Osteoblast (primary cell): ENCODE data around the gene DUOX1. TPM values are rescaled to one million over a fixed set of nuclear protein-coding genes. Genes with fewer than 3 reads are reported as not detected.
A peak's percentile ranks its signal among the peaks of the same experiment; 100 is the strongest.

Experiments
- DNase-seq: peaks from one replicate; pipeline ENCODE4 v3.0.0; 2011; ENCODE audit warnings: low spot score, mixed read lengths; ENCODE audit not compliant: insufficient read length; ENCODE audit errors: missing footprints
- H2AFZ ChIP-seq: 2 replicates; pipeline ENCODE4 v1.6.0; 2011; ENCODE audit warnings: mild to moderate bottlenecking, low read length
- H3K27ac ChIP-seq: 2 replicates; pipeline ENCODE4 v1.5.1; 2011; ENCODE audit warnings: mild to moderate bottlenecking, low read depth, low read length, moderate library complexity
- H3K27me3 ChIP-seq: 2 replicates; pipeline ENCODE4 v1.6.0; 2012; ENCODE audit warnings: mild to moderate bottlenecking, control low read depth, inconsistent platforms, low read length, moderate library complexity; ENCODE audit not compliant: insufficient read depth
- H3K36me3 ChIP-seq: 2 replicates; pipeline ENCODE4 v1.5.1; 2011; ENCODE audit warnings: mild to moderate bottlenecking, low read length, control low read depth, moderate library complexity; ENCODE audit not compliant: insufficient read depth
- H3K4me1 ChIP-seq: 2 replicates; pipeline ENCODE4 v1.5.1; 2011; ENCODE audit warnings: mild to moderate bottlenecking, low read length, control low read depth, moderate library complexity; ENCODE audit not compliant: insufficient read depth
- H3K4me2 ChIP-seq: 2 replicates; pipeline ENCODE4 v1.6.0; 2011; ENCODE audit warnings: mild to moderate bottlenecking, low read length; ENCODE audit not compliant: insufficient read depth
- H3K4me3 ChIP-seq: fragments of 200-600 bp; sonication (generic); 3 replicates; pipeline ENCODE4 v1.5.1; 2012; ENCODE audit warnings: mild to moderate bottlenecking, low read length, inconsistent platforms; ENCODE audit not compliant: insufficient read depth
- H3K79me2 ChIP-seq: 2 replicates; pipeline ENCODE4 v1.6.0; 2012; ENCODE audit warnings: mild to moderate bottlenecking, low read length, control low read depth, inconsistent platforms; ENCODE audit not compliant: insufficient read depth
- H3K9me3 ChIP-seq: 2 replicates; pipeline ENCODE4 v1.5.1; 2011; ENCODE audit warnings: low read depth, low read length, control low read depth
- H4K20me1 ChIP-seq: 2 replicates; pipeline ENCODE4 v1.6.0; 2012; ENCODE audit warnings: mild to moderate bottlenecking, low read length, control low read depth; ENCODE audit not compliant: insufficient read depth
- CTCF ChIP-seq: IDR thresholded peaks from 2 replicates; pipeline ENCODE4 v1.5.1; 2011; ENCODE audit warnings: mild to moderate bottlenecking, low read depth, low read length, moderate library complexity; ENCODE audit errors: extremely low read depth
- total RNA-seq: library from RNA; depleted of rRNA; stranded (reverse); fragments of >200 nt; gene quantifications from 2 replicates; pipeline ENCODE4 v1.2.3, GENCODE V29; 2012

DUOX1 gene
- total RNA-seq, 1 donor = under 0.01 TPM

DNA sequence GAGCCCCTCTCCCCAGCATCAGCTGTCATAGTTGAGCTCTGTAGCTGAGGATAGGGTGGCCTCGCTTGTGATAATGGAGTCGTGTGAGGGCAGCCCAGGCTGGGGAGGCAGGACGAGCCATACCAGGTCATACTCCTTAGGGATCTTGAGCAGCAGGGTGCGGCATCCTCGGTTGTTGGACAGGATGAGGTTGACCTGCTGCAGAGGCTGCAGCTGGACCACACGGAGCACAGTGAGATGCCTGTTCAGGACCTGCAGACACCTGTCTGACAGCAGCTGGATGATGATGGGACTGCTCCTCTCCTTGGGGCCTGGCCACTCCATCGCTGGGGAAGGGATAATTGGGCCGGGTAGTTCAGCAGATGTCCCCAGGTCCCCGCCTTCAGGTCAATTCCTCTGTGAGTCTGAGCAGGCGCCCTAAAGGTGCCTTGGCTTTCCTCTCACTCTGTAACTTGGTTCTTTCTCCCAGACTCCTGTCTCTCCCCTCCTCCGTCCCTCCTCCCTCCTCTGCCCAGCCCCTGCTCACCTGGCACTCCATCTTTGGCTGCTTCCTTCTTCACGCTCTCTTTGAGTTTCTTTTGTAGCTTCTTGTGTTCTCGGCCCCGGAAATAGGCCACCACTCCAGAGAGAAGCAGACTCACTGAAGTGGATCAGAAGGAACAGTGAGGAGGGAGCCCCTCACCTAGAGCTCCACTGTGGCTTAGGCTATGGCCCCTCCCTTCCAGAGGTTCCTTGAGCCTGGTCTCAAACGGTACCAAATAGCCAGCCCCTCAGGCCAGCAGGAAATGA lies 23.6 kb upstream of the DUOX1 start:
- H3K79me2 ChIP-seq = no peaks in the 10 kb centered on the region
- TF ChIP-seq CTCF = no peak

DNA sequence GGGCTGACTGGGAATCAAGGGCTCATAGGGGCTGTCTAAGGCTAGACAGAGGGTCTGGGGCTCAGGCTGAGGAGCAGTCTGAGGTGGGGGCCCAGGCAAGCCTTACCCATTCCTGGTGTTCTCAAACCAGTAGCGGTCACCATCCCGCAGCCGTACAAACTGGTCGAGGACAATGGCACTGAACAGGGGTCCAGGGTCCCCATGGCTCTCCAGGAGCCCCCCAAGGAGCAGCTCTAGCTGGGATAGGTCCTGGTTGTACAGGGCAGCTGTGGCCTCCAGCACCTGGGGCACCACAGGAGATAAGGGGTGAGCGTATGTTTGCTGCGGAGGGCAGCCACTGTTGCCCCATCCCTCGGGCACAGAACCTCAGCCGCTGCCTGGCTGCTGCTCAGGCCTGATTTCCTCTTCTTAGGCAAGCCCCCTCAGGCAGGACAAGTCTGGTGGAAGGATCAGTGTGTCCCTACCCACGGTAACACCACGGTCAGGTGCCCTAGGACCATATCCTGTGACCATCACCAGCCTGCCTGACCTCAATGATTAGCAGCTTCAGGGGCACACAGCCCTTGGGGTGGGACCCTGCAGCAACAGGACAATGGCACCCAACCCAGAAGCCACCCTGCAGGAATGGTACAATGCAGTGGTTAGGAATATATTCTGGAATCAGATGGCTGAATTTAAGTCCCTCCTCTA lies 21.7 kb upstream of the DUOX1 start:
- H3K27me3 ChIP-seq = peaks cover 50% of the 10 kb centered on the region

More for the DNA sequence above, 23.6 kb upstream of the DUOX1 start:
- H3K27me3 ChIP-seq = peaks cover 43% of the 10 kb centered on the region
- H2AFZ ChIP-seq = no peak overlapping the region
- no peak overlapping the region for H3K4me3 ChIP-seq
- peak; percentile 85 for DNase-seq
- no peaks in the 10 kb centered on the region for H3K9me3 ChIP-seq
- no peak overlapping the region for H3K4me2 ChIP-seq
- H3K36me3 ChIP-seq = no peaks in the 10 kb centered on the region
- no peaks in the 10 kb centered on the region for H4K20me1 ChIP-seq
- H3K4me1 ChIP-seq = no peaks in the 10 kb centered on the region
- no peak overlapping the region for H3K27ac ChIP-seq

GRCh38 chr15:45110256-45110820 lies 19.5 kb upstream of the DUOX1 start:
- peaks cover 70% of the 10 kb centered on the region for H3K27me3 ChIP-seq

More for the DNA sequence above, 21.7 kb upstream of the DUOX1 start:
- H3K4me2 ChIP-seq = no peak overlapping the region
- H2AFZ ChIP-seq = no peak overlapping the region
- H3K27ac ChIP-seq = no peak overlapping the region
- no peaks in the 10 kb centered on the region for H3K36me3 ChIP-seq
- H3K4me1 ChIP-seq = no peaks in the 10 kb centered on the region
- no peaks in the 10 kb centered on the region for H4K20me1 ChIP-seq
- H3K79me2 ChIP-seq = no peaks in the 10 kb centered on the region
- no peak for TF ChIP-seq CTCF
- H3K4me3 ChIP-seq = no peak overlapping the region
- DNase-seq = peak; percentile 73
- H3K9me3 ChIP-seq = no peaks in the 10 kb centered on the region

More at GRCh38 chr15:45110256-45110820, 19.5 kb upstream of the DUOX1 start:
- Histone ChIP-seq H2AFZ (no peak overlapping the region), H3K36me3 (no peaks in the 10 kb centered on the region), H3K9me3 (no peaks in the 10 kb centered on the region), H4K20me1 (no peaks in the 10 kb centered on the region), H3K27ac (no peak overlapping the region), H3K4me3 (no peak overlapping the region), H3K79me2 (no peaks in the 10 kb centered on the region), H3K4me1 (no peaks in the 10 kb centered on the region), H3K4me2 (no peak overlapping the region)
- TF ChIP-seq CTCF = peak; percentile 19
- peak; percentile 79 for DNase-seq
